HG03097 (cell line): ENCODE measurements around the gene EML4.

Experiments used
- ATAC-seq: cut with Tn5 transposase; IDR thresholded peaks from one replicate; pipeline ENCODE4 v1.9.1; 2021; ENCODE audit not compliant: unreplicated experiment, low FRiP score

Gene EML4

DNA sequence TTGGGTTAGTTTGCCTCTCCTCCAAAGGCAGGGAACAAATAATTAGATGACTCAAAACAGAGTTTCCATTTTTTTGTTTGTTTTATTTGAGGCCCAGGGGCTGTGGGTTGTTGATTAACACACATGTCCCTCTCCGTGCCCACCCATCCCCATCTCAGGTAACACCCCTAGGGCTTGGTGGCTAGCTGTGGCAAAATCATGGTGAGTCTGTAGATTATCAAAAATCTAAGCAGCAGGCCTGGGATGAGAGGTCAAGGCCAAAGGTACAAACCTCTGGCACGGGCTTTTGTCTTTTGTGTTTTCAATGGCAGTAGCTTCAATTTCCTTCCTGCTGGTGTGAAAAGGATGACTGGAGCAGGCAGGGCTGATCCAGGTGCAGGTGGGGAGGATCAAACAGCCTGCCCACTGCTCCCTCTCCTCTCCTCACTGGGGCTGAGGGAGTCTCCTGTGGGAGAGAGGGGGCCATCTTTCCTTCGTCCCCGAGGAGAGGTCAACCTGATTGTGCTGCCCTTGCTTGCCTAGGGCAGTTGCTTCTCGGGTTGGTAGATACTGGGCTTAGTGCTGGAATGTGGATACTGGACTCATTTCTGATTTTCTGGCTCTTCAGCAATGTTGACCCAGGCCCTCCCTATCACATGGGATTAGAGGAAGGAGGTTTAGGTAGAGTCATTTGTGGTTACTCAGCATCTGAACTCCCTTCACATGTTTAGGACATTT lies 31.9 kb upstream of the EML4 start:
- ATAC-seq, result no peak

DNA sequence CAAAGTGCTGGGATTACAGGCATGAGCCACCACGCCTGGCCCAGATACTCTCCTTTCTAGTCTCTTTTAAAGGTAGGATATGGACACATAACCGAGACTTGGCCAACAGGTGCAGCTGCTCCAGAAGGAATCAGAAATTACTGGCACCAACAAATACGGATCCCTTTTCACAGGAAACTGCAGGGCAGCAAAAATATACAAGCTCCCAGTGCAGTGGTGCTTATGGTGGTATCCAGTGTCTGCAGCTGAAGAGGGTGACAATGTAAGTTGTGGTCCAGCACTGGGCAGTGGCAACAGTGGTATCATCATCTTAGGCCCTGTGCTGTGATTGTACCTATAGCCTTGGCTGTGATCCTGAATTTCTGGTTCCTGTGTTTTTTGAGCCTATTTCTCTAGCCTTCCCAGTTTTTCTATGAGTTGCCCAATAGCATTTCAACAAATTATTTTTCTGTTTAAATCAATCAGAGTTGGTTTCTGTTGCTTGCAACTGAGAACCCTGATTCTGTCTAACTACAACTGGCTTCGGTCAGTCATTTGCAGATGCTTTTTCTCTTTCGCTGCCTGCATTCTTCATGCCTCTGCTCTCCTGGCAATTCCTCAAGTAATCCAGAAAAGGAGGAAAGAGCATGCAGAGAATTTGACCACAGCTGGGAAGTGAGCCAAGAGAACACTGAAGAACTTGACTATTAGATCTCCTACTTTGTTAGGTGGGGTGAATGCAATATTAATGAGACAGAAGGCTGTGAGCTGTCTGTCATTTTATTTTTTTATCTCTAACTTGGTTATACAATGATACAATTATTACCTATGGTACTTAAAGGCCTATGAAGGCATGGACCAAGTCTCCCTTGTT lies 30.8 kb upstream of the EML4 start:
- no peak for ATAC-seq

DNA sequence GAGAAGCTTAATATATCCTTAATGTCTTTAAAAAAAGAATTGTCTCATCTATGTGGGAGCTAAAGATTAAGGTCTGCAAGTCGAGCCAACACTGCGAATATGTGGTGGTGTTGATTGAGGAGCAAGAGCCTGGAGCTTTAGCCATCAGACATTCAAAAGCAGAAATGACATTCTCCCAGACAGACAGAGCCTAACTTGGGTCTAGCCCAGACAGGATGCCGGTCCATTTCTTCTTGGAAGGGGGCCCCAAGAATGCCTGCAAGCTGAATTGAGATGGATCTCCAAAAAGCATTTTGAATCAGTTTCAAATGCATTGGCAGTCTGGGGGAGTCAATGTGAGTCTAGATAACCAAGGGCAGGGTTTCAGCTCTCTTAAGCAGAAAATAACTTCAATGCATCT lies 30.1 kb upstream of the EML4 start:
- ATAC-seq, result no peak

DNA sequence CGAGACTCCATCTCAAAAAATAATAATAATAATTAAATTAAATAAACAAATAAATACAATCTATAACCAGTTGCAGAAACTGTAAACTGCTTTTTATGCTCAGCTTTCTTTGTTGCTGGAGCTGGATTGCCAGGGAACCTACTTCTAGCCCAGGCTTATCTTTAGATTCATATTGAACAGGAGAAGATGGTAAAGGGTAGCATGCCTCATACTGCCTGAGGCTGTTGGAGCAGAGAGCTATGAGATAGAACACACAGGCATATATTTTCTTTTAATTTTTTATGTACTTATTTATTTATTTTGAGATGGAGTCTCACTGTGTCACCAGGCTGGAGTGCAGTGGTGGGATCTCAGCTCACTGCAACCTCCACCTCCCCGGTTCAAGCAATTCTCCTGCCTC lies 28.7 kb upstream of the EML4 start:
- no peak for ATAC-seq

DNA sequence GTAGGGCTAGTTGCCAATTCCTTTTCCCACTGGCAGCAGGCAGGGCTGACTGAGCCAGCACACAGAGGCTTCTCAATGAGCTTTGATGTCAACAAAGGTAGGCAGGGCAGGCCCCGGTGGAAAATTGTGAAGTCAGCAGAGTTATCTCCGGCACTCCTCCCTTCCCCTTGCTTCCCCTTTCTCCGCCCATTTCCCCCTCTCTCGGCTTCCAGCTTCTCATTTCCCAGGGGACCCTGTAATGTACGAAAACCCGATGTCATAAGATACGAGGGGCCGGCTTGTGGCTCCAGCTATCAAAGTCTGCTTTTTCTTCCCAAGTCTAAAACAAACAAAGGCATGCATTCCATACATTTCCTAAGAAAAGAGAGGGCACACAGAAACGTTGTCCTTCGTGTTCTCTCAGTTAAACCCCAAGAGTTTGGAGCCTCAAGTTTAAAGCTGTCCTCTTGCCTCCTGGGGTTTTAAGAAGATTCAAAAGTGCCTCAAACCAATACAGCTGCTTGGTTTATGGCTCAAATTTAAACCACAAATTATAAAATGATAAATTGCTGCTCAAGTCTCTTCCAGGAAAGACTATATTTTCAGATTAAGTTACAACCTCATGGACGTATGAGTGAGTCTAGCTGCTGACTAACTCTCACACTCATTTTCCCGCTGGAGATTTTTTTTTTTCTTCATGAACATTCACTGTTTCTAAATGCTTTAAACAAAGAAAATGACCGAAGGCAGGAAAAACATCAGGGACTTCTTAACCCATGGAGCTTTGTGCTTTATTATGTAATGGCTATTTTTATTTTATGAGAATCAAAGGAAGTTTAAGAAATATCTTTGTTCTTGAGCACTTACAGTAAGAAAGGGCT lies 27.2 kb upstream of the EML4 start:
- no peak for ATAC-seq

DNA sequence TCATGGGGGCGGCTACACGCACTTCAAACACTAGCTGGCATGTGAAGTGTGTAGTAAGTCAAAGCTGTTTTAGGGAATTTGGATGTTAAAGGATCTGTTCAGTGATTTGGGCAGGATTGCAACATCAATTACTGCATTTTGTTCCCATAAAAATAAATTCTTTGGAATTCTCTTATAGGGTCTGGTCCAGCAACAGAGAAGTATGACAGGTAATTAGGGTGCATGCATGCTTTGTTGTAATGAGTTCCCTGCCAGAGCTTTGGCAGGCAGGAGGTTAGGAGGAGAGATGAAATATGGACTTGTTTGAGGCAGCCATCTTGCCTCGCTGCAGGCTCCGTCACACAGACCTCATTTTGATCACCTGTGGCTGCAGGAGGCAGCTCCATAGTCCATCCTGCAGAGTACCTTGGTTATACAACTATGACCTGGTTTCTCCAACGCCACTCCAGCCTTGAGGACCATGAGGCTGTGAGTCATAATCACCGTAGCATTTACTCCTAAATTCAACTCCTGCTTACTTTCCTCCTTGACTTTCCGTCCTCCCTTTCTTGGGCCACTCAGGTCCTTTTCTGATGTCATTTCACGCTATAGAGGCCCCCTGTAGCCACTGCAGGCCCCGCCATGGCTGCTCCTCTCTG lies 26.5 kb upstream of the EML4 start:
- ATAC-seq, result no peak

DNA sequence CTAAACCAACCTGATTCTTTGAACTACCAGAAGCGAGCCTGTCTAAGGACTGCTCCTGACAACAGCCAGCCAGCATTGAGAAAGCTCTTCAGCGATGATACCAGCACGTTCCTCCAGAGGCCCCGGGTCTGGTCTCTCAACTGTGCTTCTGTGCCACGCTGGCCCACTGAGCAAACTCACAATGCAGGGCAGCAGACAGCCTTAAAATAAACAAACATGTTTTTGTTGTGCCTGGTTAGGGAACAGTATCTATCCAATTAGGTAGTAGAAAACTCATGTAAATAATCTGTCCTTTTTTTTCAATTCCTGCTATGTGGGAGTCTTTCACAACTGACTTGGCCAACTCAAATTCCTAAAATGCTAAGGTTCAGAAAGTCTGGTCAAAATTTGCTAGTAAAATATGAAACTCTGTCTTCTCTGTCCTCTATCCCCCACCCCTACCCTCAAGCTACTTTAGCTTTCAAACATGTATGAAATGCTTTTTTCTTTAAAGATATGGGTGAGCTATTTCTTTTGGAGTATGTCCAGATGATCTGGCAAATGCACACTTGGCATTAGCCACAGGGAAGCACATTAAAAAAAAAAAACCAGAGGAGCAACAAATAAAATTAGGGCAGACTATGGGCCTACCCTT lies 21.4 kb upstream of the EML4 start:
- ATAC-seq, result no peak

DNA sequence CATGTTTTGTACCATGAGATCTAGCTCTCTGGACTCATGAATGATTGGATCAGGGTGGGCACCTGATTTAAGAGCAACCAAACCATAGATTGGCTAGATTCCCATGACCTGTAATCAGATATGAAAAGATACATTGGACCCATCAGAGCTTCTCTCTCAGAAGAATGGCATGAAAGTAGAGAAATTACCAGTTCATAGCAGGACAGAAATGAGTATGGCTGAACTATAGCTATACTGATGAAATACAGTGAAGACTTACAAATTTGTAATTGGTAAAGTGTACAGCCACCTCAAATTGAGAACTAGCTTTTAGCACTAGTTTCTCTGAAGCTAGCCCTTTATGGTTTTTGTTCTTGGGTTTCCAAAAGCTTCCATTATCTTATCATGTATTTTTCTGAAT lies 19.0 kb upstream of the EML4 start:
- no peak for ATAC-seq

DNA sequence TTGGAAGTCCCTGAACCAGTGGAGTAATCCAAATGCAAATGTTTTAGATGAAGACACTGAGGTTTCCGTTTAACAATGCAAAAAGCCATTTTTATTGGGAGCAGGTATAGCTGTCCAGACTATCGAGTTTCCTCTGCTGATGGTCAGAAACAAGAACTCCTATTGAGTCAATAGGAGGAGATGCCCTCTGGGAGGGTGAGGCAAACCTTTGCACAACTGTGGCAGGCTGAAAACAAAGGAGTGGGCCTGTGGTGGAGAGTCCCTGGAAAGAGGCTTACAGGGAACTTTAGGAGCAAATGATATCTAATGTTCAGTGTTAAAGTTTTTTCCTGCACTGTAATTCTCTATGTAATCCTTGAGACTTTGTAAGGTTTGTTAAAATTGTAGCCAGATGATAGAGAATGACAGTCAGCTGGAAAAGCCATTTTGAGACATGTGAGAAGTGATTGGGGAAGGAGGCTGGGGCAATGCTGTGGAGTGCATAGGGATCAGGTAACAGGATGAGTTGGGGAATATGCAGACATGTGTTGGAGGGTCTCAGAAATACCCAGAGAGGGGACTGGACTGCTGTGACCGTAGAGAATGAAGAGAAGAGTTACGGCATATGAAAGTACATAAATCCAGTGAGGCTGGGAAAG lies 15.1 kb upstream of the EML4 start:
- no peak for ATAC-seq

DNA sequence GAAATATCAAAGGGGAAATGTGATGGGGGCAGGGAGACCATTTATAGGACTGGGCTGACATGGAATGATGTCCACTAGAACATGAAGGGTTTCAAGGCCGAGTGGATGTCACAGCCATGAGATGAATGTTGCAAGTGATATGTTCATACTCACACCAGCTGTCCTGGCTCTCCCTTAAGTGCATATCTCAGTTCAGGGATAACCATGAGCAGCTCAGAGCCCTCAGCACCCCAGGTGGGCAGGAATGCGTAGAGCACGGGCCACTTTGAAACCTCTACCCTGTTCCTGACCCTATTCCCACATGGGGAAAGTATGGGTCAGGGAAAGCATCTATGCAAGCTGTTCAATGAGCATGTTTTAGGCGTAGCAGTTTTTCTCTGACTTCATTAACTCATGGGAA lies 12.4 kb upstream of the EML4 start:
- ATAC-seq, result no peak

DNA sequence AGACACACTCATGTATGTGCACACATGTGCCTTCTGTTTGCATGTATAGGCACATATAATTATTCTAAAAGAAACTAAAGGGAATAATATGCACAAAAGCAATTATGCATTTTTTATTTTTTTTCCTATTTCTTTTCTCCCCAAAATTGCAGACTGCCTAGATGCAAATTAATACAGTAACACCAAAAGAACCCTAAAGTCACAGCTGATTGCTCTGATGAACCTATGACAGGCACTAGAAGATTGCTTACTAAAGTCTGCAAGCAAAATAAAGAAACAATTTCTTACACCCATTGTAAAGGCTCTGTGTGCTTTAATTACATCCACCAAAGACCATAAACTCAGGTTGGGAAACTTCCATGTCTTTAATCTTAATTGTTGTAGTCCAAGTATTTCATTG lies 7.7 kb upstream of the EML4 start:
- ATAC-seq, result no peak

DNA sequence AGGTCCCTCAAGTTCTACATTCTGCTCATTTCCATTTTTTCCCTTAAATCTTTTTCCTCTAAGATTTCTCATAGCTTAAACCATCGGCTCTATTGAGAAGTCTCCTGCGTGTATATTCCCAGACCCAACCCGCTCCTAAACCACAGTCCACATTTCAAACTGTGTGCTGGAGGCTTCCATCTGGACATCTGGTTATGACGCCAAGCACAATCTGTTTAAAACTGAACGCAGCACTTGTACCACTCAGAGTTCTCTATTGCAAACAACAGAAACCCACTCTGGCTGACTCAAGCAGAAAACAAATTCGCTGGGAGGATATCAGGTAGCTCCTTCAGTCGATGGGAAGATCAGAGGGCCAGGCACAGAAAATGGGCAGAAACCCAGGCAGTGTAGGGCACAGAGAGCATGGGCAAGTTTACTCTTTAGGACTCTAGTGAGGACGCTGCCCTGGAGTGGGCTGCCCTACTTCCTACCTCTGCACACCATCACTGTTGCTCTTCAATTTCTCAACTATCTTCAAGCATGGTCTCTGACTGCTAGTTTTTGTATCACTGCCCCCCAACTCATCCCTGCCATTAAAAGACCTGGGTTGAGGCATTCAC lies 5.6 kb upstream of the EML4 start:
- ATAC-seq, result no peak

DNA sequence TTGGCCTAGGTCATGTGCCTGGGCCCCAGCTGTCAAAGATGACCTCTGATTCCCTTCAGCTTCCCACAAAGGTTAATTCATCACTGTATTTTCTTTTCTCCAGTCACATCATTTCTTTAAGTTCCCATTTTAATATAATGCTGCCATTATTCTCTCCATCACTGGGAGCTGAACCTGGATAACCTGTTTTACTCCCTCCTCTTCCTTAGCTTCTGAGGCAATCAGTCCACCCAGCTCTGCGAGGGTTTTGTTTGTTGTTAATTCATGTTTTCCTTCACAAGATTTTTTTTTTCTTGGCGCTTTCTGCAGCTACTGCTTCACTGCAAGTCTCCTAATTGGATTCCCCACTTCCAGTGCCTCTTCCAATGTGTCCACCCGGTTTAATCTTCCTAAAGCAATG lies 5.1 kb upstream of the EML4 start:
- ATAC-seq, result no peak

DNA sequence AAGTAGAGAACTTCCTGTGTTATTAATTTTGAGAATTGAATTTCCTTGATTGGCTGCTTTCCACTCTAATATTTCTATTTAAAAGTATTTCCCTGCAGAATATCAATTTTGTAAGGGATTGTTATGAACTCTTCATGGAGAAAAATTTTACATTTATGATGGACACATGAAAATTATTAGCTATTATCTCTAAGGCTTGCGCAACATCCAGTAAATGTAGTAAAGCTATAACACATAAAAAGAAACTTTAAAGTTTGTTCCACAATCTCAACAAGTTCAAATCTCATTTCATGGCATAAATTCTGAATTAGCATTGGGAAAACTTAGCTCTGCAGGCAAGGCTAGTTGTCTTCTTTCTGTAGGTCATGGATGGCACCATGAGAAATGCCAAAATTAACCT lies 4.2 kb upstream of the EML4 start:
- ATAC-seq, result no peak

DNA sequence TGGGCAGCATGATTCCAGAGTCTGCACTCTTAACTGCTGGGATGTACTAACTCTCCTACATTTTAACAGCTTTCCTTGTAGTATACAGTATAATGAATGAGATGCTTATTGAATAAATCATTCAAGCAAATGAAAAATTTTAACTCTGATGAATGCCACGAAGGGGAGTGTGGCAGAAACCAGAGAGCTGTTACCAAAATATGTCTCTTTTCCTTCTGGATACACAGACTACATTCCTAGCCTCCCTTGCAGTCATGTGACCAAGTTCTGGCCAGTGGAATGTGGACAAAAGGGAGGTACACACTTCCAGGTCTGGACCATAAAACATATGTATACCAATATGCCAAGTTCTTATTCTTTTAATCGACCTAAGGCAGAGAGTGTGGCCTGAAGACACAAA lies 1.7 kb upstream of the EML4 start:
- no peak for ATAC-seq

DNA sequence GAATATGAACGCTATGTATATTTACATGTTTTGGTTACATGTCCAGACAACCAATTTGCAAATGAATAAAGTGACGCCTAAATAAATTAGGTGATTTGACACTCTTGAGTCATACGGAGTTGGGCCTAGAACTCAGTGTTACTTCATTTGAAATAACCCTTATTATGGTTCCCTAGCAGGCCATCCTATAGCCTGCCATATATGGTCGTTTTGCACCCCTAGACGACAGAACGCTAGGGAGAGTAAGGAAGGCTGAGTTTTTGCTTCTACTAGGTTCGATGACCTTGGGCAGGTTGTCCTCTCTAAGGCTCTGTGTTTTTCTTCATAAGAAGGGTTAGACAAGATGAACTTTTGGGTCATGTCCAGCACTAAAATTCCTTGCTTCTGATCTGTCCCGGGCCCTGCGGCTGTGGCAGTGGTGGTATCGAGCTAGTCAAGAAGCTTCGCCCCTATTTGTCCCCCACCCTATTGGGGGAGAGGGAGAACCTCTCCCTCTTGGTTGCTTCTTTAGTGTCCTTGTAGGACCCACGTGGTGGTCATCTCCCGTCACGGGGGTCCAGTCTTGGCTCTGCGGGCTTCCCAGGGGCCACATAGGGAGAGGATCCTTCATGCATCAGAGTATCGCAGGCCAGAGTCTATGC lies 574 bp upstream of the EML4 start:
- no peak for ATAC-seq

DNA sequence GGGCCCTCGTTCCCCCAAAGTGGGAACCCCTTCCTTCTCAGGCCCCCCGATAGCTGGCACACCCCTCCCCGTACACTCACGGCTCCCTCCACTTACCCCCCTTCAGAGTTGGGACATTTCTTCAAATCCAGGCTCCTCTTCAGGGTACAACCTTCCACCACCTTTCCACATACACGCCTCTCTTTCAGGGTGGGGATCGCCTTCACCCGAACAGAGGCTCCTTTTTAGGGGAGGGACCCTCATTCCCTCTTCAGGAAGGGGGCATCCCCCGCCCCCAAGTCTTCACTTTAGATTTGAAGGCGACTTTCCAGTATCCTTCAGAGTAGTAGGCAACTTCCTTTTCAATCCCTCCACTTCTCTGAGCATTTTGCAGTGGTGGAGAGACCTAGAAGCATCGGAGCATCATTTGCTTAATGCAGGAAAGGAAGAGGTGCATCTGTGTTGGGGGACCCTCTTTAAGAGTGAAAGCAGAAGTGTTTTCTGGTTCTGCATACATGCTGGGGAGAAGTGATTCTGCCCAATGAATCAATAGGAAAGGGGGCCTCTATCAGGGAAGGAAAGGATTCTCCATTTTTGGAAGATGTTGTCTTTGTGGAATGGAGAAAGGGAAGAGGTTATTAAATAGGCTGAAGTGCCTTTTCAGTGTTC lies 845 bp downstream of the EML4 start:
- no peak for ATAC-seq

DNA sequence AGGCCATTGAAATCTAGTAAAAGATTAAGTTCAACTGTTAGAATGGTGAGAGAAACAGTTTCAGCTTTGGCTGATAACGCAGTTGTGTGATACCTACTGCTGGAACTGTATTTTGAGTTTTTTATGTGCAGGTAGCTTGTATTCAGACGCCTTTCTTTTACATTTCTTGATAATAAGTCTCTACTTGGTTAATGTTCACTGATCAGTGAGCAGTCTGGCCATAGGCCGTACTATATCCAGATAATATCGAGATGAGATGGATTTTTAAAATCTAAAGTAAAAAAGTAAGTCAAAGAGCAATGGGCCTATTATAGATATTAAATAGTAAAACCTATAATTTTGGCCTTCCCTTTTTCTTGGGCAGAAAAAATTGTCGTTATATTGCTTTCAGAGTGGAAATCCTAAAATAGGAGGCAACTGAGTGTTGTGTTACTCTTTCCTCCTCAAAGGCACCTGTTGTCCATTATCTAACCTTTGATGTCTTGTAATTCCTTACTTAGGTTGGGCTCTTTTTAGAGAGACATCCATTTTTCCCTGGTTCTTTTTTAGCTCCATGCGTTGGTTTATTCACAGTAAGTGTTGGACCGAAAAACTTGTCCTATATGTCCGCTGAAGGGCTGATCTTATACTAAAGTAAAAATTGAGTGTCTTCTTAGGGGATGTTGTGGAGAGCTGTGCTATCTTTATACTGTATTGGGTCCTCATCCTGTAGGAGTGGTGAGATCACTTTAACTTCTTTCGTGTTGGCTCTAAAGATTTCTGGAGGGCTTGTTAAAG lies 1.7 kb downstream of the EML4 start:
- ATAC-seq, result no peak
